Immature natural killer cell (primary cell): ENCODE data around the gene ARID5B. TPM values are rescaled to one million over a fixed set of nuclear protein-coding genes. Genes with fewer than 3 reads are reported as not detected.

Experiments used
- DNase-seq, 3 donors: peaks; one replicate each; pipeline ENCODE4 v3.0.0; 2022; ENCODE audit warnings: mixed read lengths in 1 of 3
- H3K27ac Mint-ChIP-seq, 6 donors: one replicate each; pipeline ENCODE4 v1.8.0; 2020; ENCODE audit warnings: mixed read lengths in 6 of 6, mild to moderate bottlenecking in 5 of 6, inconsistent platforms in 4 of 6, moderate library complexity in 3 of 6
- H3K27me3 Mint-ChIP-seq, 3 donors: one replicate each; pipeline ENCODE4 v1.8.0; 2020 to 2021; ENCODE audit warnings: low read depth in 3 of 3, mild to moderate bottlenecking in 3 of 3, mixed read lengths in 3 of 3, moderate library complexity in 3 of 3, inconsistent platforms in 1 of 3
- H3K36me3 Mint-ChIP-seq, 3 donors: one replicate each; pipeline ENCODE4 v1.8.0; 2020; ENCODE audit warnings: mixed read lengths in 3 of 3, inconsistent platforms in 2 of 3, mild to moderate bottlenecking in 2 of 3
- H3K4me1 Mint-ChIP-seq, 2 donors: one replicate each; pipeline ENCODE4 v1.8.0; 2020; ENCODE audit warnings: inconsistent platforms in 2 of 2, mild to moderate bottlenecking in 2 of 2, mixed read lengths in 2 of 2, moderate library complexity in 1 of 2
- H3K4me3 Mint-ChIP-seq, 5 donors: one replicate each; pipeline ENCODE4 v1.8.0; 2020; ENCODE audit warnings: mild to moderate bottlenecking in 5 of 5, mixed read lengths in 5 of 5, inconsistent platforms in 3 of 5, moderate library complexity in 3 of 5
- H3K9me3 Mint-ChIP-seq, 6 donors: one replicate each; pipeline ENCODE4 v1.8.0; 2020; ENCODE audit warnings: mild to moderate bottlenecking in 6 of 6, mixed read lengths in 6 of 6, inconsistent platforms in 4 of 6, moderate library complexity in 3 of 6
- polyA plus RNA-seq, 3 donors: library from polyadenylated mRNA; unstranded; fragments of 300-500 nt; fragmentation: Illumina TruSeq; gene quantifications; one replicate each; pipeline ENCODE4 v1.2.3, GENCODE V29; 2021

ARID5B gene
- polyA plus RNA-seq, 3 donors from 2014 or later = 12.2 to 35.3 (median 22.1) TPM

GRCh38 chr10:62083412-62084267, 182.1 kb downstream of the ARID5B start:
- H3K4me1 Mint-ChIP-seq = peaks cover 38 to 49% of the 10 kb centered on the region in 2 donors

GRCh38 chr10:62084451-62084850, 183.0 kb downstream of the ARID5B start:
- Mint-ChIP-seq H3K27me3 (peaks cover 0 to 1% (median 0%) of the 10 kb centered on the region in 3 donors), H3K9me3 (no peaks in the 10 kb centered on the region), H3K27ac (peak overlapping the region in 3 of 6 donors; percentile 72 to 81 (median 74)), H3K4me1 (peaks cover 40 to 57% of the 10 kb centered on the region in 2 donors), H3K4me3 (no peak overlapping the region), H3K36me3 (peaks cover 25 to 44% (median 29%) of the 10 kb centered on the region in 3 donors)
- no peak for DNase-seq

More at GRCh38 chr10:62083412-62084267, 182.1 kb downstream of the ARID5B start:
- H3K9me3 Mint-ChIP-seq = no peaks in the 10 kb centered on the region
- peak in 2 of 3 donors; percentile 4 to 16 for DNase-seq
- no peaks in the 10 kb centered on the region for H3K27me3 Mint-ChIP-seq
- peak overlapping the region; percentile 58 to 76 (median 73) for H3K27ac Mint-ChIP-seq
- peak overlapping the region; percentile 15 to 72 (median 65) for H3K4me3 Mint-ChIP-seq
- H3K36me3 Mint-ChIP-seq = peaks cover 23 to 42% (median 27%) of the 10 kb centered on the region in 3 donors

GRCh38 chr10:62085404-62085803, 183.9 kb downstream of the ARID5B start:
- H3K9me3 Mint-ChIP-seq = no peaks in the 10 kb centered on the region
- no peak for DNase-seq
- H3K36me3 Mint-ChIP-seq = peaks cover 24 to 41% (median 25%) of the 10 kb centered on the region in 3 donors
- peaks cover 0 to 1% (median 0%) of the 10 kb centered on the region in 3 donors for H3K27me3 Mint-ChIP-seq
- no peak overlapping the region for H3K4me3 Mint-ChIP-seq
- peaks cover 37 to 54% of the 10 kb centered on the region in 2 donors for H3K4me1 Mint-ChIP-seq
- peak overlapping the region in 4 of 6 donors; percentile 30 to 66 (median 44) for H3K27ac Mint-ChIP-seq

- no peak for DNase-seq
- Mint-ChIP-seq H3K4me3 (no peak overlapping the region), H3K27me3 (peaks cover 0 to 1% (median 0%) of the 10 kb centered on the region in 3 donors), H3K27ac (peak overlapping the region in 4 of 6 donors; percentile 27 to 66 (median 36)), H3K36me3 (peaks cover 28 to 44% (median 28%) of the 10 kb centered on the region in 3 donors), H3K4me1 (peaks cover 36 to 52% of the 10 kb centered on the region in 2 donors), H3K9me3 (no peaks in the 10 kb centered on the region)
These were observed 184.3 kb downstream of the ARID5B start for GRCh38 chr10:62085821-62086220.

GRCh38 chr10:62087329-62087728, 185.8 kb downstream of the ARID5B start:
- no peak for DNase-seq
- H3K27me3 Mint-ChIP-seq = peaks cover 1 to 4% (median 3%) of the 10 kb centered on the region in 3 donors
- no peaks in the 10 kb centered on the region for H3K9me3 Mint-ChIP-seq
- no peak overlapping the region for H3K27ac Mint-ChIP-seq
- H3K36me3 Mint-ChIP-seq = peaks cover 41 to 56% (median 41%) of the 10 kb centered on the region in 3 donors
- no peak overlapping the region for H3K4me3 Mint-ChIP-seq
- peaks cover 22 to 37% of the 10 kb centered on the region in 2 donors for H3K4me1 Mint-ChIP-seq

GRCh38 chr10:62088786-62089185, 187.3 kb downstream of the ARID5B start:
- Mint-ChIP-seq H3K27me3 (peaks cover 1 to 4% (median 3%) of the 10 kb centered on the region in 3 donors), H3K27ac (peak overlapping the region in 1 of 6 donors; percentile 48), H3K9me3 (no peaks in the 10 kb centered on the region), H3K4me1 (peaks cover 8 to 23% of the 10 kb centered on the region in 2 donors), H3K36me3 (peaks cover 51 to 70% (median 54%) of the 10 kb centered on the region in 3 donors), H3K4me3 (no peak overlapping the region)
- no peak for DNase-seq

- peaks cover 4 to 10% of the 10 kb centered on the region in 2 donors for H3K4me1 Mint-ChIP-seq
- H3K27me3 Mint-ChIP-seq = peaks cover 1 to 6% (median 3%) of the 10 kb centered on the region in 3 donors
- DNase-seq = no peak
- H3K27ac Mint-ChIP-seq = peak overlapping the region in 1 of 6 donors; percentile 34
- no peaks in the 10 kb centered on the region for H3K9me3 Mint-ChIP-seq
- H3K36me3 Mint-ChIP-seq = peaks cover 45 to 67% (median 49%) of the 10 kb centered on the region in 3 donors
- H3K4me3 Mint-ChIP-seq = no peak overlapping the region
These were observed 191.0 kb downstream of the ARID5B start for GRCh38 chr10:62092301-62093030.

GRCh38 chr10:62093863-62094291, 192.4 kb downstream of the ARID5B start:
- DNase-seq = no peak
- no peaks in the 10 kb centered on the region for H3K9me3 Mint-ChIP-seq
- H3K4me1 Mint-ChIP-seq = peaks cover 8 to 9% of the 10 kb centered on the region in 2 donors
- no peak overlapping the region for H3K4me3 Mint-ChIP-seq
- peaks cover 32 to 55% (median 44%) of the 10 kb centered on the region in 3 donors for H3K36me3 Mint-ChIP-seq
- H3K27ac Mint-ChIP-seq = no peak overlapping the region
- peaks cover 1 to 6% (median 3%) of the 10 kb centered on the region in 3 donors for H3K27me3 Mint-ChIP-seq

- Mint-ChIP-seq H3K4me3 (no peak overlapping the region), H3K36me3 (peaks cover 32 to 47% (median 39%) of the 10 kb centered on the region in 3 donors), H3K9me3 (no peaks in the 10 kb centered on the region), H3K4me1 (peaks cover 0 to 5% of the 10 kb centered on the region in 2 donors), H3K27ac (peak overlapping the region in 1 of 6 donors; percentile 6), H3K27me3 (peaks cover 0 to 8% (median 3%) of the 10 kb centered on the region in 3 donors)
- DNase-seq = no peak
These were observed 194.0 kb downstream of the ARID5B start for GRCh38 chr10:62095181-62096122.

GRCh38 chr10:62096256-62096933, 194.9 kb downstream of the ARID5B start:
- H3K36me3 Mint-ChIP-seq = peaks cover 24 to 38% (median 29%) of the 10 kb centered on the region in 3 donors
- no peak overlapping the region for H3K27ac Mint-ChIP-seq
- H3K27me3 Mint-ChIP-seq = peaks cover 0 to 4% (median 3%) of the 10 kb centered on the region in 3 donors
- H3K4me1 Mint-ChIP-seq = peaks cover 0 to 5% of the 10 kb centered on the region in 2 donors
- DNase-seq = no peak
- no peaks in the 10 kb centered on the region for H3K9me3 Mint-ChIP-seq
- no peak overlapping the region for H3K4me3 Mint-ChIP-seq

- Mint-ChIP-seq H3K27me3 (peaks cover 0 to 4% (median 0%) of the 10 kb centered on the region in 3 donors), H3K36me3 (peaks cover 6 to 16% (median 14%) of the 10 kb centered on the region in 3 donors), H3K27ac (peak overlapping the region in 2 of 6 donors; percentile 5 to 56), H3K9me3 (no peaks in the 10 kb centered on the region), H3K4me3 (no peak overlapping the region), H3K4me1 (peaks cover 0 to 5% of the 10 kb centered on the region in 2 donors)
- DNase-seq = no peak
These were observed 197.0 kb downstream of the ARID5B start for GRCh38 chr10:62098278-62099121.
